ENCODE results near the gene CISH. TPM values are rescaled to one million over a fixed set of nuclear protein-coding genes. Genes with fewer than 3 reads are reported as not detected.

Gene CISH
- total RNA-seq, 1 experiment from 2014 or later = 1.7 TPM

- Histone ChIP-seq H4K5ac (ENCODE audit: insufficient read length, low read depth, low read length) (no peak overlapping the region), H3K23me2 (ENCODE audit: insufficient read length, low read depth, low read length, poor library complexity, severe bottlenecking) (peaks cover 5% of the 10 kb centered on the region), H2AK5ac (ENCODE audit: insufficient read length, low read length) (no peak overlapping the region), H3K18ac (ENCODE audit: insufficient read length, low read depth, low read length) (no peak overlapping the region), H4K8ac (replicated peaks; ENCODE audit: insufficient read length, low read depth, low read length) (no peak overlapping the region), H3K9me3 (ENCODE audit: control insufficient read depth, low read depth, low read length) (no peaks in the 10 kb centered on the region), H2BK15ac (ENCODE audit: low read depth, low read length) (no peak overlapping the region), H3K79me1 (ENCODE audit: insufficient read depth, low read depth, low read length, poor library complexity, severe bottlenecking) (no peaks in the 10 kb centered on the region), H3K23ac (ENCODE audit: insufficient read length, low read depth, low read length) (no peak overlapping the region), H3K14ac (ENCODE audit: insufficient read depth, low read length) (no peak overlapping the region), H3K79me2 (ENCODE audit: insufficient read depth, low read length) (no peaks in the 10 kb centered on the region), H4K20me1 (ENCODE audit: control insufficient read depth, insufficient read depth, insufficient read length) (no peaks in the 10 kb centered on the region), H3K56ac (ENCODE audit: insufficient read length, low read depth, low read length) (no peak overlapping the region), H3T11ph (ENCODE audit: low read length) (no peak overlapping the region), H2BK12ac (ENCODE audit: insufficient read length, low read depth, low read length) (no peak overlapping the region), H3K4ac (ENCODE audit: low read depth, low read length) (no peak overlapping the region), H2BK5ac (ENCODE audit: insufficient read length, low read length) (no peak overlapping the region), H3K27me3 (ENCODE audit: insufficient read depth, low read length) (no peaks in the 10 kb centered on the region), H4K91ac (ENCODE audit: insufficient read length, low read depth, low read length) (no peak overlapping the region), H2BK120ac (ENCODE audit: low read depth, low read length, poor library complexity, severe bottlenecking) (no peak overlapping the region), H3K27ac (ENCODE audit: insufficient read length, low read depth, low read length) (no peak overlapping the region), H2AFZ (ENCODE audit: low read length) (no peak overlapping the region), H3K4me1 (ENCODE audit: insufficient read depth, low read length) (no peaks in the 10 kb centered on the region), H3K9ac (ENCODE audit: extremely low read depth, insufficient read length, low read length) (no peak overlapping the region), H3K4me2 (ENCODE audit: insufficient read depth, insufficient read length, low read length) (no peak overlapping the region), H2BK20ac (ENCODE audit: low read depth, low read length, poor library complexity, severe bottlenecking) (no peak overlapping the region)
- H3K36me3 Mint-ChIP-seq (ENCODE audit: insufficient read depth in 1 of 3, low read depth in 3 of 3) = peaks cover 0 to 1% (median 0%) of the 10 kb centered on the region in 3 experiments; a peak in 1 of 7 replicates
- H3K27ac Mint-ChIP-seq = no peak overlapping the region
- WGBS (ENCODE audit: extremely low coverage, insufficient read length, low lambda C conversion rate) = no CpG with 5 or more reads among the region's 1 CpG
- DNase-seq = peak; percentile 75
- TF ChIP-seq CTCF (conservative IDR thresholded peaks at IDR 0.05) = peak; percentile 89
- H3K9me3 Mint-ChIP-seq = no peaks in the 10 kb centered on the region
- H3K27me3 Mint-ChIP-seq (ENCODE audit: low read depth) = peaks cover under 1% of the 10 kb centered on the region
- H3K4me1 Mint-ChIP-seq = peaks cover 2 to 11% of the 10 kb centered on the region in 2 experiments
- peak overlapping the region in 1 of 2 experiments; percentile 44; a peak in 1 of 5 replicates for H3K4me3 Mint-ChIP-seq
Measured at GRCh38 chr3:50572158-50572557, 39.4 kb downstream of the CISH start.

Data from H9 (cell line).